Uterus (tissue), 4 donors: ENCODE data around the gene RAET1L. TPM values are rescaled to one million over a fixed set of nuclear protein-coding genes. Genes with fewer than 3 reads are reported as not detected.
A peak's percentile ranks its signal among the peaks of the same experiment; 100 is the strongest.

Source experiments
- DNase-seq, 2 donors: peaks; one replicate each; pipeline ENCODE4 v3.0.0-alpha.2; 2019 to 2020
- H3K27ac ChIP-seq, 2 donors: fragments of 200-600 bp; sonication (generic); 1 replicate in 1 of 2; 2 replicates in 1 of 2; pipeline ENCODE4 v1.5.1; 2016 to 2018
- H3K27me3 ChIP-seq, 2 donors: fragments of 200-600 bp; sonication (generic); one replicate each; pipeline ENCODE4 v1.5.1; 2018 to 2019; ENCODE audit warnings: control low read depth in 1 of 2
- H3K36me3 ChIP-seq, 2 donors: fragments of 200-600 bp; sonication (generic); one replicate each; pipeline ENCODE4 v1.5.1; 2019; ENCODE audit warnings: control low read depth in 1 of 2
- H3K4me1 ChIP-seq, 2 donors: fragments of 200-600 bp; sonication (generic); one replicate each; pipeline ENCODE4 v1.5.1; 2018 to 2019; ENCODE audit warnings: control low read depth in 1 of 2
- H3K4me3 ChIP-seq, 2 donors: fragments of 200-600 bp; sonication (generic); 1 replicate in 1 of 2; 2 replicates in 1 of 2; pipeline ENCODE4 v1.5.1; 2018 to 2019; ENCODE audit warnings: mild to moderate bottlenecking in 1 of 2
- H3K9me3 ChIP-seq, 2 donors: fragments of 200-600 bp; sonication (generic); one replicate each; pipeline ENCODE4 v1.5.1; 2019; ENCODE audit warnings: control low read depth in 1 of 2
- CTCF ChIP-seq, 4 experiments: fragments of 200-600 bp in 2 of 4; fragments of 450-650 bp in 2 of 4; sonication (generic) in 2 of 4; IDR thresholded peaks; one replicate each; pipeline ENCODE4 v1.5.1; 2016 to 2019; ENCODE audit warnings: antibody characterized with exemption in 4 of 4, mild to moderate bottlenecking in 2 of 4, moderate library complexity in 1 of 4
- POLR2A ChIP-seq, 2 donors: fragments of 450-650 bp; IDR thresholded peaks; one replicate each; pipeline ENCODE4 v1.6.1; 2016; ENCODE audit warnings: antibody characterized with exemption in 2 of 2, mild to moderate bottlenecking in 1 of 2, moderate library complexity in 1 of 2
- intact Hi-C: fragments of 100-400 bp; cut with DNase I; formaldehyde crosslinking; loops from one replicate; pipeline ENCODE4 v1.15.1; 2023; ENCODE audit warnings: low total_unique reads
- total RNA-seq, 4 donors: library from RNA; depleted of rRNA in 3 of 4; stranded (reverse); fragments of >200 nt in 3 of 4; gene quantifications; one replicate each; pipeline versions ENCODE4 v1.1.0 to v1.2.4, GENCODE V29; 2014 to 2023
- donor health status: DM: yes; HTN: yes; CAD: no.

Gene RAET1L
- total RNA-seq, 4 donors from 2014 or later: not detected

- TF ChIP-seq CTCF (IDR thresholded peaks at IDR 0.05) (no peak), POLR2A (IDR thresholded peaks at IDR 0.05) (no peak)
- intact Hi-C loops: no loop called here
- Histone ChIP-seq H3K9me3 (peaks cover 0 to 14% of the 10 kb centered on the region in 2 donors), H3K4me3 (peak overlapping the region in 1 of 2 donors; percentile 10), H3K27me3 (peaks cover 12 to 82% of the 10 kb centered on the region in 2 donors), H3K27ac (no peak overlapping the region), H3K4me1 (no peaks in the 10 kb centered on the region), H3K36me3 (no peaks in the 10 kb centered on the region)
- DNase-seq: no peak
Observed at GRCh38 chr6:149990661-149991471, 34.5 kb downstream of the RAET1L start.

GRCh38 chr6:149990212-149990660 lies 35.1 kb downstream of the RAET1L start:
- H3K27me3 ChIP-seq: peaks cover 12 to 82% of the 10 kb centered on the region in 2 donors
- no peak for TF ChIP-seq POLR2A (IDR thresholded peaks at IDR 0.05)
- no peak for TF ChIP-seq CTCF (IDR thresholded peaks at IDR 0.05)
- H3K36me3 ChIP-seq: no peaks in the 10 kb centered on the region
- peaks cover 0 to 14% of the 10 kb centered on the region in 2 donors for H3K9me3 ChIP-seq
- intact Hi-C loops: no loop called here
- H3K4me1 ChIP-seq: no peaks in the 10 kb centered on the region
- H3K4me3 ChIP-seq: peak overlapping the region in 1 of 2 donors; percentile 10
- H3K27ac ChIP-seq: no peak overlapping the region
- DNase-seq: no peak

- H3K36me3 ChIP-seq: no peaks in the 10 kb centered on the region
- no peaks in the 10 kb centered on the region for H3K4me1 ChIP-seq
- intact Hi-C loops: no loop called here
- H3K27me3 ChIP-seq: peaks cover 12 to 82% of the 10 kb centered on the region in 2 donors
- TF ChIP-seq POLR2A (IDR thresholded peaks at IDR 0.05): no peak
- no peak for TF ChIP-seq CTCF (IDR thresholded peaks at IDR 0.05)
- no peak for DNase-seq
- H3K4me3 ChIP-seq: no peak overlapping the region
- peaks cover 0 to 14% of the 10 kb centered on the region in 2 donors for H3K9me3 ChIP-seq
- no peak overlapping the region for H3K27ac ChIP-seq
Observed at GRCh38 chr6:149988550-149989346, 36.6 kb downstream of the RAET1L start.

GRCh38 chr6:149987602-149988107 lies 37.7 kb downstream of the RAET1L start:
- peaks cover 12 to 75% of the 10 kb centered on the region in 2 donors for H3K27me3 ChIP-seq

More at GRCh38 chr6:149987602-149988107, 37.7 kb downstream of the RAET1L start:
- Histone ChIP-seq H3K4me1 (no peaks in the 10 kb centered on the region), H3K36me3 (no peaks in the 10 kb centered on the region), H3K4me3 (no peak overlapping the region), H3K9me3 (peaks cover 0 to 14% of the 10 kb centered on the region in 2 donors), H3K27ac (no peak overlapping the region)
- TF ChIP-seq CTCF (IDR thresholded peaks at IDR 0.05): no peak
- TF ChIP-seq POLR2A (IDR thresholded peaks at IDR 0.05): no peak
- no peak for DNase-seq
- intact Hi-C loops: no loop called here
